B cell (primary cell): ENCODE data around the gene PTPRO.

Experiments
- EZH2 ChIP-seq: IDR thresholded peaks from 2 replicates; pipeline ENCODE4 v1.6.1; 2012; ENCODE audit warnings: borderline replicate concordance, low read depth, mild to moderate bottlenecking, moderate library complexity, low read length; ENCODE audit not compliant: insufficient read depth, poor library complexity, severe bottlenecking
- TF ChIP-seq, protein P1 (sequence below): fragments of 200-600 bp; IDR thresholded peaks from one replicate; pipeline ENCODE4 v1.8.0; 2022; ENCODE audit warnings: antibody characterized with exemption, mild to moderate bottlenecking

DNA sequence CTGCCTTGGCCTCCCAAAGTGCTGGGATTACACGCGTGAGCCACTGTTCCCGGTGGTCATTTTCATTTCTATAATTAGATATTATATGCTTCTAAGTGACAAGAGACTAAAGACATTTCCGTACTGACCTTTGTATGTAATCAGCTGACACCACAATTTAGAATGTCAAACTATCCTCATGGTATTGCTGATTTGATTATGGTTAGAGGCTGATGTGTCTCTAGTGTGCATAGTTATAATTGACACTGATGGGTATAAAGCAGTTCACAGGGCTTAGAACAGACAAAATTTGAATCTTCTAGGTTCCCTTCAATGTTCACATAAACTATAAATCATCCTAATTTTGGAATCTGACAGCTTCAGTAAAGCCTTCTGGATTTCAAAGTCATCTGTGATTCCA is 192.7 kb downstream of the PTPRO start:
- TF ChIP-seq, protein P1, sequence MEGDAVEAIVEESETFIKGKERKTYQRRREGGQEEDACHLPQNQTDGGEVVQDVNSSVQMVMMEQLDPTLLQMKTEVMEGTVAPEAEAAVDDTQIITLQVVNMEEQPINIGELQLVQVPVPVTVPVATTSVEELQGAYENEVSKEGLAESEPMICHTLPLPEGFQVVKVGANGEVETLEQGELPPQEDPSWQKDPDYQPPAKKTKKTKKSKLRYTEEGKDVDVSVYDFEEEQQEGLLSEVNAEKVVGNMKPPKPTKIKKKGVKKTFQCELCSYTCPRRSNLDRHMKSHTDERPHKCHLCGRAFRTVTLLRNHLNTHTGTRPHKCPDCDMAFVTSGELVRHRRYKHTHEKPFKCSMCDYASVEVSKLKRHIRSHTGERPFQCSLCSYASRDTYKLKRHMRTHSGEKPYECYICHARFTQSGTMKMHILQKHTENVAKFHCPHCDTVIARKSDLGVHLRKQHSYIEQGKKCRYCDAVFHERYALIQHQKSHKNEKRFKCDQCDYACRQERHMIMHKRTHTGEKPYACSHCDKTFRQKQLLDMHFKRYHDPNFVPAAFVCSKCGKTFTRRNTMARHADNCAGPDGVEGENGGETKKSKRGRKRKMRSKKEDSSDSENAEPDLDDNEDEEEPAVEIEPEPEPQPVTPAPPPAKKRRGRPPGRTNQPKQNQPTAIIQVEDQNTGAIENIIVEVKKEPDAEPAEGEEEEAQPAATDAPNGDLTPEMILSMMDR, result no peak
- TF ChIP-seq EZH2, result no peak
